A673 (cell line): ENCODE measurements around the gene ZNF511. TPM values are rescaled to one million over a fixed set of nuclear protein-coding genes. Genes with fewer than 3 reads are reported as not detected.

Source experiments
- BruUV-seq: library from RNA; stranded (reverse); fragments of 400-500 nt; replicated peaks from 2 replicates; lab custom pipeline; 2021; lab: Mats Ljungman, UMichigan
- CTCF ChIA-PET: fragments of 300-600 bp; sonication (Branson Sonifier 250); formaldehyde crosslinking; loops from one replicate; lab custom pipeline; 2022; ENCODE audit warnings: antibody characterized with exemption; lab: Charles Lee
- POLR2A ChIA-PET: fragments of 300-600 bp; sonication (Branson Sonifier 250); formaldehyde crosslinking; loops from one replicate; lab custom pipeline; 2022; ENCODE audit warnings: antibody characterized with exemption; ENCODE audit not compliant: low non-redundant PET; lab: Charles Lee
- DNase-seq: peaks from one replicate; pipeline ENCODE4 v3.0.0-alpha.2; 2015; ENCODE audit warnings: low spot score
- H3K27ac ChIP-seq: fragments of 200-600 bp; sonication (generic); 2 replicates; pipeline ENCODE4 v1.5.1; 2016; ENCODE audit warnings: mixed run types, low read depth, mild to moderate bottlenecking, mixed read lengths, antibody characterized with exemption, low read length; ENCODE audit not compliant: poor library complexity, severe bottlenecking
- H3K27me3 ChIP-seq: fragments of 200-600 bp; sonication (generic); replicated peaks from 2 replicates; pipeline ENCODE4 v1.6.1; 2017; ENCODE audit warnings: mixed run types, low read depth, mild to moderate bottlenecking, mixed read lengths, antibody characterized with exemption, low read length; ENCODE audit not compliant: insufficient read depth, poor library complexity
- H3K36me3 ChIP-seq: fragments of 200-600 bp; sonication (generic); 2 replicates; pipeline ENCODE4 v1.6.1; 2016; ENCODE audit warnings: mixed run types, mild to moderate bottlenecking, mixed read lengths, antibody characterized with exemption, low read length; ENCODE audit not compliant: insufficient read depth, poor library complexity, severe bottlenecking
- H3K4me1 ChIP-seq: fragments of 200-600 bp; sonication (generic); 2 replicates; pipeline ENCODE4 v1.6.1; 2017; ENCODE audit warnings: mixed run types, mild to moderate bottlenecking, mixed read lengths, antibody characterized with exemption, low read length; ENCODE audit not compliant: insufficient read depth, poor library complexity, severe bottlenecking
- H3K4me3 ChIP-seq: fragments of 200-600 bp; sonication (generic); 2 replicates; pipeline ENCODE4 v1.5.1; 2016; ENCODE audit warnings: low read depth, mixed run types, mild to moderate bottlenecking, mixed read lengths, low read length; ENCODE audit not compliant: poor library complexity, severe bottlenecking
- H3K9me3 ChIP-seq: fragments of 200-600 bp; sonication (generic); 2 replicates; pipeline ENCODE4 v1.6.1; 2016; ENCODE audit warnings: mixed run types, low read depth, mild to moderate bottlenecking, mixed read lengths, antibody characterized with exemption, low read length; ENCODE audit not compliant: poor library complexity, severe bottlenecking
- CTCF ChIP-seq: fragments of 300-800, 200-600 bp; sonication (generic); conservative IDR thresholded peaks from 2 replicates; pipeline ENCODE4 v1.5.1; 2017; ENCODE audit warnings: low read depth, mild to moderate bottlenecking, antibody characterized with exemption, low read length, moderate library complexity, mixed read lengths
- EZH2 ChIP-seq: fragments of 200-600 bp; sonication (generic); IDR thresholded peaks from 2 replicates; pipeline ENCODE4 v1.6.1; 2017; ENCODE audit warnings: borderline replicate concordance, low read depth, mild to moderate bottlenecking, mixed read lengths, antibody characterized with exemption, low read length; ENCODE audit not compliant: poor library complexity, severe bottlenecking
- intact Hi-C: fragments of 100-400 bp; cut with micrococcal nuclease; formaldehyde crosslinking; loops from one replicate; pipeline ENCODE4 v1.10.0; 2022; ENCODE audit not compliant: unreplicated experiment
- total RNA-seq: library from RNA; stranded (reverse); gene quantifications from 2 replicates; pipeline ENCODE4 v1.2.3, GENCODE V29; 2021

Gene ZNF511
- total RNA-seq, 1 experiment from 2014 or later: 61.4 TPM

GRCh38 chr10:133283931-133284330, 24.8 kb upstream of the ZNF511 start:
- BruUV-seq: no TSS peak
- no peaks in the 10 kb centered on the region for H3K9me3 ChIP-seq
- intact Hi-C loops: no loop called here
- peaks cover 46% of the 10 kb centered on the region for H3K36me3 ChIP-seq
- H3K27ac ChIP-seq: no peak overlapping the region
- DNase-seq: no peak
- no peak for TF ChIP-seq CTCF
- no peak for TF ChIP-seq EZH2
- ChIA-PET CTCF (no interaction called here), POLR2A (no interaction called here)
- no peaks in the 10 kb centered on the region for H3K4me1 ChIP-seq
- no peaks in the 10 kb centered on the region for H3K27me3 ChIP-seq
- no peak overlapping the region for H3K4me3 ChIP-seq

- H3K4me1 ChIP-seq: no peaks in the 10 kb centered on the region
- BruUV-seq: no TSS peak
- intact Hi-C loops: no loop called here
- H3K27ac ChIP-seq: no peak overlapping the region
- peaks cover 55% of the 10 kb centered on the region for H3K36me3 ChIP-seq
- DNase-seq: no peak
- no peaks in the 10 kb centered on the region for H3K9me3 ChIP-seq
- no peaks in the 10 kb centered on the region for H3K27me3 ChIP-seq
- ChIA-PET POLR2A (no interaction called here), CTCF (no interaction called here)
- TF ChIP-seq EZH2 (no peak), CTCF (no peak)
- no peak overlapping the region for H3K4me3 ChIP-seq
Observed at GRCh38 chr10:133285217-133285616, 23.5 kb upstream of the ZNF511 start.

GRCh38 chr10:133286366-133286765, 22.3 kb upstream of the ZNF511 start:
- no TSS peak for BruUV-seq

More at GRCh38 chr10:133286366-133286765, 22.3 kb upstream of the ZNF511 start:
- Histone ChIP-seq H3K36me3 (peaks cover 62% of the 10 kb centered on the region), H3K4me3 (no peak overlapping the region), H3K27me3 (no peaks in the 10 kb centered on the region), H3K9me3 (no peaks in the 10 kb centered on the region), H3K4me1 (no peaks in the 10 kb centered on the region), H3K27ac (no peak overlapping the region)
- intact Hi-C loops: no loop called here
- POLR2A ChIA-PET: no interaction called here
- DNase-seq: no peak
- CTCF ChIA-PET: no interaction called here
- TF ChIP-seq EZH2 (no peak), CTCF (no peak)
